ENCODE measurements around the gene MDM2.

GRCh38 chr12:68788554-68789143 lies 19.3 kb upstream of the MDM2 start:
- no peak for TF ChIP-seq CTCF (IDR thresholded peaks at IDR 0.05; ENCODE audit: extremely low read depth in 1 of 2, insufficient read depth in 1 of 2, low read depth in 1 of 2, low read length in 2 of 2)
- no peak for TF ChIP-seq POLR2A (IDR thresholded peaks at IDR 0.05; ENCODE audit: low read depth, low read length)
- no peak for TF ChIP-seq POLR2AphosphoS5 (IDR thresholded peaks at IDR 0.05; ENCODE audit: insufficient read depth, low read depth, low read length)
- TF ChIP-seq EZH2 (IDR thresholded peaks at IDR 0.05; ENCODE audit: borderline replicate concordance, low read depth, low read length, severe bottlenecking), result no peak
- TF ChIP-seq MYC (IDR thresholded peaks at IDR 0.05; ENCODE audit: low read depth, low read length), result no peak
- TF ChIP-seq GATA2 (IDR thresholded peaks at IDR 0.05; ENCODE audit: insufficient read depth, insufficient read length, low read depth, low read length), result no peak
